ENCODE measurements around the gene PGA4. TPM values are rescaled to one million over a fixed set of nuclear protein-coding genes. Genes with fewer than 3 reads are reported as not detected.
"Not testable (repeated sequence)": the region's sequence is repeated elsewhere in the genome, so short reads cannot be mapped to it uniquely, and the experiment has no call there.

PGA4 gene
- total RNA-seq, 1 donor from 2014 or later = 0.67 TPM

DNA sequence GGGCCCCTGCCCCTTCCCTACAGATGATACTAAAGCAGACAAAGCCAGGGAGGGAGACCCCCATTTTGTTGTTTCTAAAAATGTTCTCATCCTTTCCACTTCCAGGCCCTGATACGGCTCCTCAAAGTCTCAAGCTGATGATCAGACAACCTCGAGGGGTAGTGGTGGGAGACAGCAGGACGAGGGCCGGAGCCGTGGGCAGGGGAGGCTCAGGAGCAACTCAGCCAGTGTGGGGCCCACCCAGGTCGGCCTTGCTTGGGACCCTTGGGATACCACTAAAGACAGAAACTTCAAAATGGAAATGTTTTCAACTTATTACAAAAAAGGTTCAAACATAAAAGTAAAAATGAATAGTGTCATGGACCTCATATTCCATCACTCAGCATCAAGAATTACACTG lies 45.7 kb upstream of the PGA4 start:
- TF ChIP-seq, protein P1, sequence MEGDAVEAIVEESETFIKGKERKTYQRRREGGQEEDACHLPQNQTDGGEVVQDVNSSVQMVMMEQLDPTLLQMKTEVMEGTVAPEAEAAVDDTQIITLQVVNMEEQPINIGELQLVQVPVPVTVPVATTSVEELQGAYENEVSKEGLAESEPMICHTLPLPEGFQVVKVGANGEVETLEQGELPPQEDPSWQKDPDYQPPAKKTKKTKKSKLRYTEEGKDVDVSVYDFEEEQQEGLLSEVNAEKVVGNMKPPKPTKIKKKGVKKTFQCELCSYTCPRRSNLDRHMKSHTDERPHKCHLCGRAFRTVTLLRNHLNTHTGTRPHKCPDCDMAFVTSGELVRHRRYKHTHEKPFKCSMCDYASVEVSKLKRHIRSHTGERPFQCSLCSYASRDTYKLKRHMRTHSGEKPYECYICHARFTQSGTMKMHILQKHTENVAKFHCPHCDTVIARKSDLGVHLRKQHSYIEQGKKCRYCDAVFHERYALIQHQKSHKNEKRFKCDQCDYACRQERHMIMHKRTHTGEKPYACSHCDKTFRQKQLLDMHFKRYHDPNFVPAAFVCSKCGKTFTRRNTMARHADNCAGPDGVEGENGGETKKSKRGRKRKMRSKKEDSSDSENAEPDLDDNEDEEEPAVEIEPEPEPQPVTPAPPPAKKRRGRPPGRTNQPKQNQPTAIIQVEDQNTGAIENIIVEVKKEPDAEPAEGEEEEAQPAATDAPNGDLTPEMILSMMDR (IDR thresholded peaks at IDR 0.05) = no peak
- intact Hi-C loops (cut with DNase I) = no loop called here
- H3K27me3 ChIP-seq = no peaks in the 10 kb centered on the region
- H3K9me3 ChIP-seq = no peaks in the 10 kb centered on the region
- DNase-seq = no peak
- peaks cover 3% of the 10 kb centered on the region for H3K4me1 ChIP-seq
- H3K36me3 ChIP-seq = no peaks in the 10 kb centered on the region
- no peak overlapping the region for H3K4me3 ChIP-seq
- H3K27ac ChIP-seq = no peak overlapping the region
- no peak for ATAC-seq

DNA sequence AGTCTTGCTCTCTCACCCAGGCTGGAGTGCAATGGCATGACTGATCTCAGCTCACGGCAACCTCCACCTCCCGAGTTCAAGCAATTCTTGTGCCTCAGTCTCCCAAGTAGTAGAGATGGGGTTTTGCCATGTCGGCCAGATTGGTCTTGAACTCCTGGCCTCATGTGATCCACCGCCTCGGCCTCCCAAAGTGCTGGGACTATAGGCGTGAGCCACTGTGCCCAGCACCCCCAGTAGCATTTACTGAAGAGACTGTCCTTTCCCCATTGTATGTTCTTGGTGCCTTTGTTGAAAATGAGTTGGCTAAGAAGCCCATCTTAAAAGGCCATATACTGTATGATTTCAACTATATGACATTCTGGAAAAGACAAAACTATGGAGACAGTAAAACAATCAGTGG lies 41.9 kb upstream of the PGA4 start:
- H3K9me3 ChIP-seq, H3K27ac ChIP-seq, H3K27me3 ChIP-seq, ATAC-seq, H3K4me3 ChIP-seq, H3K4me1 ChIP-seq, H3K36me3 ChIP-seq: not testable (repeated sequence)
- intact Hi-C loops (cut with DNase I) = loop anchor here (10.0 kb wide), 1 partner anchor 345 kb away; no protein-coding TSS in a partner anchor
- DNase-seq = peak; percentile 27

DNA sequence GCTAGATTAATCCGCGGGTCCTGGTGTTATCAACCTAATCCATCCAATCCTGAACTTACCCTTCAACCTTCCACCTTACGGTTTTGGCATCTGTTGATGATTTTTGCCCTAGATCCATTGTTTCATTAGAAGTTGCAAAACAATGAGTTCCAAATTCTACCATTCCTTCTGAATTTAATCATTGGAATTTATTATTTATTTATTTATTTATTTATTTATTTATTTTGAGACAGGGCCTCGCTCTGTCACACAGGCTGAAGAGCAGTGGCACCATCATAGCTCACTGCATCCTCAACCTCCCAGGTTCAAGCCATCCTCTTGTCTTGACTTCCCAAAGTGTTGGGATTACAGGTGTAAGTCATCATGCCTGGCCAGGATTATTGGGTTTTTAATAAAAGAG lies 40.7 kb upstream of the PGA4 start:
- Histone ChIP-seq H3K4me1 (no peaks in the 10 kb centered on the region), H3K27ac (no peak overlapping the region), H3K9me3 (no peaks in the 10 kb centered on the region), H3K27me3 (no peaks in the 10 kb centered on the region), H3K4me3 (no peak overlapping the region), H3K36me3 (no peaks in the 10 kb centered on the region)
- TF ChIP-seq, protein P1 (IDR thresholded peaks at IDR 0.05) = no peak
- ATAC-seq (no peak), DNase-seq (peak; percentile 3)
- intact Hi-C loops (cut with DNase I) = loop anchor here (10.0 kb wide), 1 partner anchor 347 kb away; no protein-coding TSS in a partner anchor

DNA sequence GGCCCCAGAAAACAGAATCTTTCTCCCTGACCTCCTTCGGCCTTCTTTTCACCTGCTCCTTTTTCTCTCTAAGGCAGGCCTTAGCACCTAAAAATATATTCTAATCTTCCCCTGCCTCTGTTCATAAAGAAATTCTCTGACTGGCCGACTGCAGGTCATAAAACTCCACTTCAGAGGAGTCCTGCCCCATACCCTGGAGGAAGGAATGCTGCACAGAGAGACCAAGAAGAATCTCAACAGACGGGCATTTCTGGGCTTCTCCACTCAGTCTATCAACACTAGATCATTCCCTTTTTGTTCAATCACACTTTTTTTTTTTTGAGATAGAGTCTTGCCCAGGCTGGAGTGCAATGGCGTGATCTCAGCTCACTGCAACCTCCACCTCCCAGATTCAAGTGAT lies 38.5 kb upstream of the PGA4 start:
- Histone ChIP-seq H3K27ac (no peak overlapping the region), H3K27me3 (no peaks in the 10 kb centered on the region), H3K4me1 (no peaks in the 10 kb centered on the region), H3K36me3 (no peaks in the 10 kb centered on the region), H3K9me3 (no peaks in the 10 kb centered on the region), H3K4me3 (no peak overlapping the region)
- ATAC-seq (no peak), DNase-seq (no peak)
- intact Hi-C loops (cut with DNase I) = loop anchor here (10.0 kb wide), 1 partner anchor 349 kb away; no protein-coding TSS in a partner anchor
- TF ChIP-seq, protein P1 (IDR thresholded peaks at IDR 0.05) = no peak

DNA sequence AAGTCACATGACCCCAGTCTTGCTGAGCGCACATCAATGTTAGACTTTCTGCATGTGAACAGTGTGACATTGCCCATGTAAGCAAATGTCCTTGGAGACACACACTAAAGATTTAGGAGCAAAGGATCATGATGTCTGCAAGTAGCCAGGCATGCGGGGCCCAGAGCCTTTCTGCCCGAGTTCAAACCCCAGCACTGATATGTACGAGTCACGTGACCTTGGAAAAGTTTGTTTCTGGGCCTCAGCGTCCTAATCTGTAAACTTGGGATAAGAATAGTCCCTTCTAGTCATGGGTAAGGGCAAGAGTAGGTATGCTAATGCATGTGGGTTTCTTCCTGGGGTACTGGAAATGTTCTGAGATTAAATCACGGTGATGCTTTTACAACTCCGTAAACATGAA lies 35.6 kb upstream of the PGA4 start:
- Histone ChIP-seq H3K4me3 (no peak overlapping the region), H3K9me3 (no peaks in the 10 kb centered on the region), H3K27ac (no peak overlapping the region), H3K27me3 (peaks cover 6% of the 10 kb centered on the region), H3K36me3 (no peaks in the 10 kb centered on the region), H3K4me1 (no peaks in the 10 kb centered on the region)
- TF ChIP-seq, protein P1 (IDR thresholded peaks at IDR 0.05) = no peak
- intact Hi-C loops (cut with DNase I) = loop anchor here (10.0 kb wide), 1 partner anchor 352 kb away; no protein-coding TSS in a partner anchor
- ATAC-seq (no peak), DNase-seq (no peak)

DNA sequence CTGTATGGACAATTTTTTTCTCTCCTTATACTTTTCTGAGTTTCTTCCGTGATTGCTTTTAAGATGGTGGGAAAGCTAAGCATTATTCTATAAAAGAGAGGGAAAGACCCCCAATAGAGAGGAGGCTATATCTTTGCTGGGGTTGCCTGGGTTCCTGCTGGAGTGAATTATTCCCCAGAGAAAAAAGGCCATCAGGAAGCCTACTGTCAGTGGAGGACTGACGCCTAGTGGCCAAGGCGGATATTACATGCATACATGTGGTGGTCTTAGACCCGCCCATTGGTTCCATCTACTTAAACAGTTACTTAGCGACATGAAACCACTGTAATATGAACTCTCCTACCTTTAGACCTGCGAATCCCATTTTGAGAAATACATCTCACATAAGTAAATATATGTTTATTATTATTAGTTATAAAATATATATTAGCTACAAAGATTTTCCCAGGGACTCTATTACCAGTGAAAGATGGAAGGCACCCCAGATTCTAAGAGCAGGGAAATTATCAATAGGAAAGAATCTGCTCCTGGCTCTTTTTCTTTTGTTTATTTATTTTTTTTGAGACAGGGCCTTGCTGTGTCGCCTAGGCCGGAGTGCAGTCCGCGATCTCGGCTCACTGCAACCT lies 34.5 kb upstream of the PGA4 start:
- H3K9me3 ChIP-seq = no peaks in the 10 kb centered on the region
- no peak for DNase-seq
- no peaks in the 10 kb centered on the region for H3K36me3 ChIP-seq
- ATAC-seq = peak; percentile 97
- no peaks in the 10 kb centered on the region for H3K4me1 ChIP-seq
- intact Hi-C loops (cut with DNase I) = loop anchor here (10.0 kb wide), 1 partner anchor 353 kb away; no protein-coding TSS in a partner anchor
- no peak overlapping the region for H3K27ac ChIP-seq
- TF ChIP-seq, protein P1 (IDR thresholded peaks at IDR 0.05) = peak; percentile 96
- H3K4me3 ChIP-seq = no peak overlapping the region
- H3K27me3 ChIP-seq = peaks cover 6% of the 10 kb centered on the region

All from upper lobe of right lung (tissue), 1 donor.